Upper lobe of left lung (tissue), 6 donors: ENCODE data around the gene TGM6. TPM values are rescaled to one million over a fixed set of nuclear protein-coding genes. Genes with fewer than 3 reads are reported as not detected.

Experiments
- ATAC-seq, 2 donors: fragments of 200-7000 bp; cut with Tn5 transposase; one replicate each; pipeline ENCODE4 v1.9.1; 2022; ENCODE audit warnings: mild to moderate bottlenecking in 2 of 2, moderate library complexity in 2 of 2; ENCODE audit not compliant: low FRiP score in 2 of 2
- DNase-seq, 2 donors: peaks; one replicate each; pipeline ENCODE4 v3.0.0-alpha.2; 2019 to 2020
- H3K27ac ChIP-seq, 4 donors: fragments of 200-600 bp; sonication (generic); one replicate each; pipeline ENCODE4 v1.5.1; 2016 to 2019
- H3K27me3 ChIP-seq, 4 donors: fragments of 200-600 bp; sonication (generic); one replicate each; pipeline ENCODE4 v1.5.1; 2017 to 2019
- H3K36me3 ChIP-seq, 4 donors: fragments of 200-600 bp; sonication (generic); one replicate each; pipeline ENCODE4 v1.5.1; 2016 to 2019
- H3K4me1 ChIP-seq, 4 donors: fragments of 200-600 bp; sonication (generic); one replicate each; pipeline ENCODE4 v1.5.1; 2018 to 2019
- H3K4me3 ChIP-seq, 4 donors: fragments of 200-600 bp; sonication (generic); one replicate each; pipeline ENCODE4 v1.5.1; 2017 to 2019; ENCODE audit warnings: mild to moderate bottlenecking in 2 of 4, moderate library complexity in 1 of 4
- H3K9me3 ChIP-seq, 4 donors: fragments of 200-600 bp; sonication (generic); one replicate each; pipeline ENCODE4 v1.5.1; 2018 to 2019
- CTCF ChIP-seq, 6 experiments: fragments of 450-650 bp in 4 of 6; fragments of 200-600 bp in 2 of 6; sonication (generic) in 2 of 6; IDR thresholded peaks; one replicate each; pipeline ENCODE4 v1.5.1; 2016 to 2019; ENCODE audit warnings: antibody characterized with exemption in 6 of 6
- EP300 ChIP-seq, 4 donors: sonication (generic); formaldehyde crosslinking; IDR thresholded peaks; one replicate each; pipeline ENCODE4 v1.5.1; 2017; ENCODE audit warnings: antibody characterized with exemption in 4 of 4, control low read depth in 2 of 4
- POLR2A ChIP-seq, 4 donors: fragments of 450-650 bp; IDR thresholded peaks; one replicate each; pipeline ENCODE4 v1.5.1; 2016 to 2017; ENCODE audit warnings: antibody characterized with exemption in 4 of 4, mild to moderate bottlenecking in 2 of 4
- POLR2AphosphoS5 ChIP-seq, 2 donors: sonication (generic); formaldehyde crosslinking; IDR thresholded peaks; one replicate each; pipeline ENCODE4 v1.5.1; 2017; ENCODE audit warnings: antibody characterized with exemption in 2 of 2
- WGBS, 2 donors: methylation state at CpG; one replicate each; pipeline ENCODE4 v1.1.5; 2017 to 2018; 5-methylcytosine and 5-hydroxymethylcytosine counted together
- total RNA-seq, 6 donors: library from RNA; depleted of rRNA in 4 of 6; stranded (reverse); fragments of >200 nt in 4 of 6; gene quantifications; one replicate each; pipeline versions ENCODE4 v1.1.0 to v1.2.1, GENCODE V29; 2016 to 2021
- donor health status: DM: no; HTN: no; CAD: no; lungs with moderate emphysema.
- donor health status: DM: no; HTN: yes; CAD: no; lungs with severe emphysema.

The TGM6 gene
- total RNA-seq, 6 donors from 2014 or later = not detected

GRCh38 chr20:2430538-2430937 is 49.8 kb downstream of the TGM6 start:
- TF ChIP-seq POLR2A (IDR thresholded peaks at IDR 0.05) = no peak
- no peak for TF ChIP-seq POLR2AphosphoS5 (IDR thresholded peaks at IDR 0.05)
- no peak for TF ChIP-seq EP300 (IDR thresholded peaks at IDR 0.05)
- no peak for TF ChIP-seq CTCF (IDR thresholded peaks at IDR 0.05)
- Histone ChIP-seq H3K9me3 (no peaks in the 10 kb centered on the region), H3K27ac (no peak overlapping the region), H3K4me3 (no peak overlapping the region), H3K27me3 (no peaks in the 10 kb centered on the region), H3K36me3 (no peaks in the 10 kb centered on the region), H3K4me1 (no peaks in the 10 kb centered on the region)
- 78 to 91% methylated on average over 3 to 4 of the region's 4 CpGs for WGBS, 2 donors
- DNase-seq (no peak), ATAC-seq (no peak)

GRCh38 chr20:2431185-2431584 is 50.5 kb downstream of the TGM6 start:
- no peak for ATAC-seq
- Histone ChIP-seq H3K27ac (no peak overlapping the region), H3K36me3 (no peaks in the 10 kb centered on the region), H3K4me1 (no peaks in the 10 kb centered on the region), H3K9me3 (no peaks in the 10 kb centered on the region), H3K4me3 (no peak overlapping the region), H3K27me3 (no peaks in the 10 kb centered on the region)
- no peak for TF ChIP-seq POLR2A (IDR thresholded peaks at IDR 0.05)
- TF ChIP-seq EP300 (IDR thresholded peaks at IDR 0.05) = no peak
- no peak for TF ChIP-seq POLR2AphosphoS5 (IDR thresholded peaks at IDR 0.05)
- TF ChIP-seq CTCF (IDR thresholded peaks at IDR 0.05) = no peak
- 40 to 55% methylated on average over 1 of the region's 1 CpG for WGBS, 2 donors
- DNase-seq = no peak

- Histone ChIP-seq H3K9me3 (no peaks in the 10 kb centered on the region), H3K27ac (no peak overlapping the region), H3K4me1 (no peaks in the 10 kb centered on the region), H3K27me3 (no peaks in the 10 kb centered on the region), H3K4me3 (no peak overlapping the region), H3K36me3 (no peaks in the 10 kb centered on the region)
- DNase-seq (no peak), ATAC-seq (no peak)
- TF ChIP-seq POLR2AphosphoS5 (IDR thresholded peaks at IDR 0.05) = no peak
- no peak for TF ChIP-seq CTCF (IDR thresholded peaks at IDR 0.05)
- no peak for TF ChIP-seq EP300 (IDR thresholded peaks at IDR 0.05)
- no peak for TF ChIP-seq POLR2A (IDR thresholded peaks at IDR 0.05)
- 65 to 70% methylated on average over 4 of the region's 4 CpGs for WGBS, 2 donors
These were observed 66.1 kb downstream of the TGM6 start for GRCh38 chr20:2446845-2447244.

- WGBS, 2 donors = 83 to 90% methylated on average over 1 of the region's 1 CpG
- H3K27ac ChIP-seq = no peak overlapping the region
- no peak for DNase-seq
- no peaks in the 10 kb centered on the region for H3K27me3 ChIP-seq
- H3K9me3 ChIP-seq = no peaks in the 10 kb centered on the region
- H3K4me3 ChIP-seq = no peak overlapping the region
- TF ChIP-seq POLR2A (IDR thresholded peaks at IDR 0.05) (no peak), EP300 (IDR thresholded peaks at IDR 0.05) (no peak), POLR2AphosphoS5 (IDR thresholded peaks at IDR 0.05) (no peak), CTCF (IDR thresholded peaks at IDR 0.05) (no peak)
- H3K4me1 ChIP-seq = no peaks in the 10 kb centered on the region
- ATAC-seq = no peak
- no peaks in the 10 kb centered on the region for H3K36me3 ChIP-seq
These were observed 68.7 kb downstream of the TGM6 start for GRCh38 chr20:2449386-2449785.

- Histone ChIP-seq H3K27ac (no peak overlapping the region), H3K9me3 (no peaks in the 10 kb centered on the region), H3K36me3 (no peaks in the 10 kb centered on the region), H3K27me3 (no peaks in the 10 kb centered on the region), H3K4me1 (no peaks in the 10 kb centered on the region), H3K4me3 (no peak overlapping the region)
- TF ChIP-seq CTCF (IDR thresholded peaks at IDR 0.05) = no peak
- no peak for TF ChIP-seq POLR2A (IDR thresholded peaks at IDR 0.05)
- TF ChIP-seq EP300 (IDR thresholded peaks at IDR 0.05) = no peak
- TF ChIP-seq POLR2AphosphoS5 (IDR thresholded peaks at IDR 0.05) = no peak
- no peak for ATAC-seq
- WGBS, 2 donors = 86 to 87% methylated on average over 5 of the region's 5 CpGs
- DNase-seq = no peak
These were observed 70.7 kb downstream of the TGM6 start for GRCh38 chr20:2451422-2451821.
